Adrenal gland (tissue), 5 donors: Measurements from ENCODE around the gene CERK.

Source experiments
- POLR2A ChIP-seq, 2 donors: fragments of 450-650 bp; IDR thresholded peaks; one replicate each; pipeline ENCODE4 v1.6.1; 2017; ENCODE audit warnings: antibody characterized with exemption in 2 of 2, mild to moderate bottlenecking in 2 of 2, moderate library complexity in 1 of 2
- TF ChIP-seq, protein P1 (sequence below), 6 experiments: fragments of 450-650 bp in 4 of 6; fragments of 200-600 bp in 2 of 6; sonication (generic) in 1 of 6; IDR thresholded peaks; 1 replicate in 5 of 6; 2 replicates in 1 of 6; pipeline versions ENCODE4 v1.5.1 to v1.8.0; 2016 to 2021; ENCODE audit warnings: antibody characterized with exemption in 6 of 6, mild to moderate bottlenecking in 2 of 6, moderate library complexity in 1 of 6
- donor health status: DM: no; HTN: no; CAD: no.

DNA sequence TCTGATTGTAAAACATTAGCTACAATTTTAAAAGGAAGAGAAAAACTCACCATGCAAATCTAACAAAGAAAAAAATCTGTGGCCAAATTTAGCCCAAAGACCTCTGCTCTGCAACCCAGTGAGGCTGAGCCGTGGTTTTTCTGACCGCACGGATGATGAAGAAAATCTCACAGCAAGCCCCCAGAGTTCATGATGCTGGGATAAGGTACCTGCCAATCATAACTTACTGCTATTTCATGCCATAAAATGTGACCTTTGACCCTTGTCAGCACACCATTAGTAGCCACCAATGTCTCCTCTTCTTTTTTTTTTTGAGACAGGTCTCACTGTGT lies 11.1 kb downstream of the CERK start:
- TF ChIP-seq, protein P1, sequence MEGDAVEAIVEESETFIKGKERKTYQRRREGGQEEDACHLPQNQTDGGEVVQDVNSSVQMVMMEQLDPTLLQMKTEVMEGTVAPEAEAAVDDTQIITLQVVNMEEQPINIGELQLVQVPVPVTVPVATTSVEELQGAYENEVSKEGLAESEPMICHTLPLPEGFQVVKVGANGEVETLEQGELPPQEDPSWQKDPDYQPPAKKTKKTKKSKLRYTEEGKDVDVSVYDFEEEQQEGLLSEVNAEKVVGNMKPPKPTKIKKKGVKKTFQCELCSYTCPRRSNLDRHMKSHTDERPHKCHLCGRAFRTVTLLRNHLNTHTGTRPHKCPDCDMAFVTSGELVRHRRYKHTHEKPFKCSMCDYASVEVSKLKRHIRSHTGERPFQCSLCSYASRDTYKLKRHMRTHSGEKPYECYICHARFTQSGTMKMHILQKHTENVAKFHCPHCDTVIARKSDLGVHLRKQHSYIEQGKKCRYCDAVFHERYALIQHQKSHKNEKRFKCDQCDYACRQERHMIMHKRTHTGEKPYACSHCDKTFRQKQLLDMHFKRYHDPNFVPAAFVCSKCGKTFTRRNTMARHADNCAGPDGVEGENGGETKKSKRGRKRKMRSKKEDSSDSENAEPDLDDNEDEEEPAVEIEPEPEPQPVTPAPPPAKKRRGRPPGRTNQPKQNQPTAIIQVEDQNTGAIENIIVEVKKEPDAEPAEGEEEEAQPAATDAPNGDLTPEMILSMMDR (IDR thresholded peaks at IDR 0.05) = no peak
- TF ChIP-seq POLR2A (IDR thresholded peaks at IDR 0.05) = no peak
